Fibroblast of lung (primary cell): Measurements from ENCODE around the gene BRAF.

Experiments used
- CTCF ChIP-seq, 2 donors: IDR thresholded peaks in 1 of 2; conservative IDR thresholded peaks in 1 of 2; 1 replicate in 1 of 2; 2 replicates in 1 of 2; pipeline ENCODE4 v1.5.1; 2011 to 2012; ENCODE audit warnings: low read length in 2 of 2, control low read depth in 1 of 2, inconsistent platforms in 1 of 2, low read depth in 1 of 2, mild to moderate bottlenecking in 1 of 2
- EZH2 ChIP-seq: IDR thresholded peaks from 2 replicates; pipeline ENCODE4 v1.5.1; 2012; ENCODE audit warnings: low read length, control low read depth, mild to moderate bottlenecking; ENCODE audit errors: missing control alignments

- TF ChIP-seq CTCF (conservative IDR thresholded peaks at IDR 0.05 in 1 of 2, IDR thresholded peaks at IDR 0.05 in 1 of 2; ENCODE audit: low read depth in 1 of 2, low read length in 2 of 2) (no peak), EZH2 (no peak)
These were observed 190.6 kb downstream of the BRAF start for GRCh38 chr7:140734096-140734495.
